ENCODE data around the gene RPTOR.

Gene RPTOR

GRCh38 chr17:80647746-80648145 is 103.1 kb downstream of the RPTOR start:
- no peak overlapping the region for H3K4me3 ChIP-seq (ENCODE audit: low read depth, low read length)
- TF ChIP-seq, protein P1, sequence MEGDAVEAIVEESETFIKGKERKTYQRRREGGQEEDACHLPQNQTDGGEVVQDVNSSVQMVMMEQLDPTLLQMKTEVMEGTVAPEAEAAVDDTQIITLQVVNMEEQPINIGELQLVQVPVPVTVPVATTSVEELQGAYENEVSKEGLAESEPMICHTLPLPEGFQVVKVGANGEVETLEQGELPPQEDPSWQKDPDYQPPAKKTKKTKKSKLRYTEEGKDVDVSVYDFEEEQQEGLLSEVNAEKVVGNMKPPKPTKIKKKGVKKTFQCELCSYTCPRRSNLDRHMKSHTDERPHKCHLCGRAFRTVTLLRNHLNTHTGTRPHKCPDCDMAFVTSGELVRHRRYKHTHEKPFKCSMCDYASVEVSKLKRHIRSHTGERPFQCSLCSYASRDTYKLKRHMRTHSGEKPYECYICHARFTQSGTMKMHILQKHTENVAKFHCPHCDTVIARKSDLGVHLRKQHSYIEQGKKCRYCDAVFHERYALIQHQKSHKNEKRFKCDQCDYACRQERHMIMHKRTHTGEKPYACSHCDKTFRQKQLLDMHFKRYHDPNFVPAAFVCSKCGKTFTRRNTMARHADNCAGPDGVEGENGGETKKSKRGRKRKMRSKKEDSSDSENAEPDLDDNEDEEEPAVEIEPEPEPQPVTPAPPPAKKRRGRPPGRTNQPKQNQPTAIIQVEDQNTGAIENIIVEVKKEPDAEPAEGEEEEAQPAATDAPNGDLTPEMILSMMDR (IDR thresholded peaks at IDR 0.05; ENCODE audit: control insufficient read depth, extremely low read depth, insufficient read depth), result no peak
- no peak for DNase-seq (ENCODE audit: low read depth)

DNA sequence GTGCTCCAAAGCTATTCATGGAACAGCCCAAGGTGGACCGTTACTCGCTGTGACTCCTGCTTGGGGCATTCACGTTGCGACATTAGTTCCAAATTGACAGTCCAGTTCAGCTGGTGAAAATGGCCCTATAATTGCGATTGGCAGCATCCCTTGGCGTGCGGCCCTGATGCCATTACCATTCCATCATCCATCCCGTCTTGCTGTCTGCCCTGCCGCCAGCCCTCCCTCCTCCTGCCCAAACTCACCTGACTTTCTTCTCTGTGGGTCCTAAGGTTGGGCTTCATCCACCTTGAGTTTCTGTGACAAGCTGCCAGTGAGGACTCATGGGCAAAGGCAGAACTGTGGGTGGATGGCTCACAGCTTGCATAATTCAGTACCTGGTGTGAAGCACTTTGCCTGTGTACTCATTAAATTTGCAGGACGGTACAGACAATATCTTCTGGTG is 104.6 kb downstream of the RPTOR start:
- TF ChIP-seq, protein P1 (IDR thresholded peaks at IDR 0.05; ENCODE audit: control insufficient read depth, extremely low read depth, insufficient read depth), result no peak
- DNase-seq (ENCODE audit: low read depth), result no peak
- no peak overlapping the region for H3K4me3 ChIP-seq (ENCODE audit: low read depth, low read length)

GRCh38 chr17:80649672-80650330 is 105.2 kb downstream of the RPTOR start:
- no peak overlapping the region for H3K4me3 ChIP-seq (ENCODE audit: low read depth, low read length)
- no peak for DNase-seq (ENCODE audit: low read depth)
- TF ChIP-seq, protein P1 (IDR thresholded peaks at IDR 0.05; ENCODE audit: control insufficient read depth, extremely low read depth, insufficient read depth), result peak; percentile 58

DNA sequence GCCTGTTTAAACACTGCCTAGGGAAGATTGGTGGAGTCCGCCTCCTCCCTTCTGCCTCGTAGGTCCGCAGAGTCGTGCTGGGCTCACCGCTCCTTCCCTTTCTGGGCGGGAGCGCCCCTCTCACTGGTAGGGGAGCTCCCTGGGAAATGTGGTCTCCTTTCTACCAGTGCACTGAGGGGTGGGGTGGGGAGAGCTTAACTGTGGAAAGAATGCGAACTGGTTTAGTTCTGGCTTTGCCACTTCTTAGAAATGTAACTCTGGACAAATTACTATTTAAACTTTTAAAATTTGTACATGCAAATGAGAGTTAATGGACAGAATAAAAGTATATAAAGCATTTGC is 105.7 kb downstream of the RPTOR start:
- DNase-seq (ENCODE audit: low read depth), result no peak
- H3K4me3 ChIP-seq (ENCODE audit: low read depth, low read length), result no peak overlapping the region
- TF ChIP-seq, protein P1 (IDR thresholded peaks at IDR 0.05; ENCODE audit: control insufficient read depth, extremely low read depth, insufficient read depth), result no peak

- DNase-seq (ENCODE audit: low read depth), result no peak
- TF ChIP-seq, protein P1 (IDR thresholded peaks at IDR 0.05; ENCODE audit: control insufficient read depth, extremely low read depth, insufficient read depth), result no peak
- H3K4me3 ChIP-seq (ENCODE audit: low read depth, low read length), result no peak overlapping the region
These were observed 106.3 kb downstream of the RPTOR start for GRCh38 chr17:80650751-80651518.

GRCh38 chr17:80652756-80653330 is 108.2 kb downstream of the RPTOR start:
- TF ChIP-seq, protein P1 (IDR thresholded peaks at IDR 0.05; ENCODE audit: control insufficient read depth, extremely low read depth, insufficient read depth), result no peak
- DNase-seq (ENCODE audit: low read depth), result no peak

More at GRCh38 chr17:80652756-80653330, 108.2 kb downstream of the RPTOR start:
- no peak overlapping the region for H3K4me3 ChIP-seq (ENCODE audit: low read depth, low read length)

Data from LNCaP clone FGC (cell line).